ENCODE measurements around the gene APOL6. TPM values are rescaled to one million over a fixed set of nuclear protein-coding genes. Genes with fewer than 3 reads are reported as not detected.

The APOL6 gene
- polyA plus RNA-seq, 1 donor (not counting 4 experiments of a cell fraction or from before 2014, with no cell fraction given) = 4.2 TPM

DNA sequence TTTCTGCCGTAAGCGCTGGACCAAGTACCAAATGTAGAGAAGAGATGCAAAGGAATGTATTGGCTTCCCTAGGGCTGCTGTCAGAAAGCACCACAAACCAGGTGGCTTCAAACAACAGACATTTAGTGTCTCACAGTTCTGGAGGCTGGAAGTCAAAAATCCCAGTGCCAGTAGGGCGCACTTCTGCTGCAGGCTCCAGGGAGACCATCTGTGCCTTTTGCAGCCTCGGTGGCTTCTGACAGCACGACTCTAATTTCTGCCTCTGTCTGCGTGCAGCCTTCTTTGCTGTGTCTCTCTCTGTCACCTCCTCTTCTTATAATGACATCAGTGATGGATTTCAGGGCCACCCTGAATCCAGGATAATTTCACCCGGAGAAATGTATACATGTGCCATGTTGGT, 2.8 kb downstream of the APOL6 start:
- H3K27ac ChIP-seq (ENCODE audit: control insufficient read depth, insufficient read depth, low read length) = no peak overlapping the region
- FAIRE-seq (no peak), DNase-seq (ENCODE audit: low read depth, low spot score) (no peak)
- dilution Hi-C loops (cut with MboI; ENCODE audit: extremely low pct_ligation_motif_present, low sequenced_read_pairs) = no loop called here
- H2AFZ ChIP-seq (ENCODE audit: control insufficient read depth, low read length) = no peak overlapping the region
- peaks cover 12% of the 10 kb centered on the region for H3K4me1 ChIP-seq (ENCODE audit: control insufficient read depth, extremely low read depth, insufficient read depth, low read length)
- H3K9ac ChIP-seq (ENCODE audit: control insufficient read depth, extremely low read depth, insufficient read depth, low read length) = no peak overlapping the region
- H4K20me1 ChIP-seq (ENCODE audit: control insufficient read depth, extremely low read depth, insufficient read depth, low read length) = no peaks in the 10 kb centered on the region
- no peak overlapping the region for H3K4me2 ChIP-seq (ENCODE audit: control insufficient read depth, extremely low read depth, insufficient read depth, low read depth, low read length)
- H3K9me3 ChIP-seq (ENCODE audit: control insufficient read depth, low read depth, low read length) = peaks cover 3% of the 10 kb centered on the region
- TF ChIP-seq, protein P1, sequence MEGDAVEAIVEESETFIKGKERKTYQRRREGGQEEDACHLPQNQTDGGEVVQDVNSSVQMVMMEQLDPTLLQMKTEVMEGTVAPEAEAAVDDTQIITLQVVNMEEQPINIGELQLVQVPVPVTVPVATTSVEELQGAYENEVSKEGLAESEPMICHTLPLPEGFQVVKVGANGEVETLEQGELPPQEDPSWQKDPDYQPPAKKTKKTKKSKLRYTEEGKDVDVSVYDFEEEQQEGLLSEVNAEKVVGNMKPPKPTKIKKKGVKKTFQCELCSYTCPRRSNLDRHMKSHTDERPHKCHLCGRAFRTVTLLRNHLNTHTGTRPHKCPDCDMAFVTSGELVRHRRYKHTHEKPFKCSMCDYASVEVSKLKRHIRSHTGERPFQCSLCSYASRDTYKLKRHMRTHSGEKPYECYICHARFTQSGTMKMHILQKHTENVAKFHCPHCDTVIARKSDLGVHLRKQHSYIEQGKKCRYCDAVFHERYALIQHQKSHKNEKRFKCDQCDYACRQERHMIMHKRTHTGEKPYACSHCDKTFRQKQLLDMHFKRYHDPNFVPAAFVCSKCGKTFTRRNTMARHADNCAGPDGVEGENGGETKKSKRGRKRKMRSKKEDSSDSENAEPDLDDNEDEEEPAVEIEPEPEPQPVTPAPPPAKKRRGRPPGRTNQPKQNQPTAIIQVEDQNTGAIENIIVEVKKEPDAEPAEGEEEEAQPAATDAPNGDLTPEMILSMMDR (optimal IDR thresholded peaks at IDR 0.05 in 1 of 3, IDR thresholded peaks at IDR 0.05 in 1 of 3, conservative IDR thresholded peaks at IDR 0.05 in 1 of 3; ENCODE audit: extremely low read depth in 1 of 3, insufficient read depth in 2 of 3, low read length in 3 of 3) = no peak
- TF ChIP-seq EZH2 (IDR thresholded peaks at IDR 0.05; ENCODE audit: low read length) = no peak
- H3K4me3 ChIP-seq (ENCODE audit: control insufficient read depth in 2 of 3, extremely low read depth in 1 of 3, insufficient read depth in 2 of 3, low read depth in 1 of 3, low read length in 3 of 3) = no peak overlapping the region
- H3K79me2 ChIP-seq (ENCODE audit: control insufficient read depth, insufficient read depth, low read length) = peaks cover 7% of the 10 kb centered on the region
- H3K36me3 ChIP-seq (ENCODE audit: control insufficient read depth in 2 of 2, extremely low read depth in 1 of 2, insufficient read depth in 2 of 2, low read length in 2 of 2) = no peaks in the 10 kb centered on the region
- H3K27me3 ChIP-seq (ENCODE audit: control insufficient read depth, extremely low read depth, insufficient read depth, low read length) = no peaks in the 10 kb centered on the region
- H3K9me1 ChIP-seq (ENCODE audit: control insufficient read depth, extremely low read depth, insufficient read depth, low read length) = no peaks in the 10 kb centered on the region

DNA sequence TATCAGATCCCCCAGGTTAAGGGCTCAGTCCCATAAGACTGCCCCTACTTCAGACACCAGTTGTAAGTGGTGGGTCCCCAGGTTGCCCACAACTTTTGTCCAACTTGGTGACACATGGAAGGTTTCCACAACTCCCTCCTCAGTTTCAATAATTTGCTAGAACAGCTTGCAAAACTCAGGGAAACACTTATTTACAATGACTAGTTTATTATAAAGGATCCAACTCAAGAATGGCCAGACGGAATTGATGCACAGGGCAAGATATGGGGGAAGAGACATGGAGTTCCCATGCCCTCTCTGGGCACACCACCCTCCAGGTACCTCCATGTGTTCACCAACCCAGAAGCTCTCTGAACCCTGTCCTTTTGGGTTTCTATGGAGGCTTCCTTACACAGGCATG, 5.6 kb downstream of the APOL6 start:
- H3K9ac ChIP-seq (ENCODE audit: control insufficient read depth, extremely low read depth, insufficient read depth, low read length) = no peak overlapping the region
- DNase-seq (ENCODE audit: low read depth, low spot score) = no peak
- no peak overlapping the region for H3K27ac ChIP-seq (ENCODE audit: control insufficient read depth, insufficient read depth, low read length)
- H3K4me1 ChIP-seq (ENCODE audit: control insufficient read depth, extremely low read depth, insufficient read depth, low read length) = peaks cover 7% of the 10 kb centered on the region
- no peak overlapping the region for H3K4me2 ChIP-seq (ENCODE audit: control insufficient read depth, extremely low read depth, insufficient read depth, low read depth, low read length)
- no peak overlapping the region for H2AFZ ChIP-seq (ENCODE audit: control insufficient read depth, low read length)
- no peak overlapping the region for H3K4me3 ChIP-seq (ENCODE audit: control insufficient read depth in 2 of 3, extremely low read depth in 1 of 3, insufficient read depth in 2 of 3, low read depth in 1 of 3, low read length in 3 of 3)
- no peak for FAIRE-seq
- H4K20me1 ChIP-seq (ENCODE audit: control insufficient read depth, extremely low read depth, insufficient read depth, low read length) = no peaks in the 10 kb centered on the region
- dilution Hi-C loops (cut with MboI; ENCODE audit: extremely low pct_ligation_motif_present, low sequenced_read_pairs) = no loop called here
- no peaks in the 10 kb centered on the region for H3K9me1 ChIP-seq (ENCODE audit: control insufficient read depth, extremely low read depth, insufficient read depth, low read length)
- no peaks in the 10 kb centered on the region for H3K27me3 ChIP-seq (ENCODE audit: control insufficient read depth, extremely low read depth, insufficient read depth, low read length)
- no peak for TF ChIP-seq EZH2 (IDR thresholded peaks at IDR 0.05; ENCODE audit: low read length)
- TF ChIP-seq, protein P1 (optimal IDR thresholded peaks at IDR 0.05 in 1 of 3, IDR thresholded peaks at IDR 0.05 in 1 of 3, conservative IDR thresholded peaks at IDR 0.05 in 1 of 3; ENCODE audit: extremely low read depth in 1 of 3, insufficient read depth in 2 of 3, low read length in 3 of 3) = no peak
- H3K79me2 ChIP-seq (ENCODE audit: control insufficient read depth, insufficient read depth, low read length) = peaks cover 7% of the 10 kb centered on the region
- H3K9me3 ChIP-seq (ENCODE audit: control insufficient read depth, low read depth, low read length) = peaks cover 3% of the 10 kb centered on the region
- peaks cover 0 to 1% of the 10 kb centered on the region in 2 experiments for H3K36me3 ChIP-seq (ENCODE audit: control insufficient read depth in 2 of 2, extremely low read depth in 1 of 2, insufficient read depth in 2 of 2, low read length in 2 of 2)

Measured in keratinocyte (primary cell).